OCI-LY1 (cell line): ENCODE measurements around the gene SMPD1.

Experiments
- H2AFZ ChIP-seq: fragments of 200-600 bp; sonication (generic), shearing (Covaris generic); 2 replicates; pipeline ENCODE4 v1.6.0; 2014; ENCODE audit warnings: antibody characterized with exemption, mild to moderate bottlenecking, low read length
- H3F3A ChIP-seq: fragments of 200-600 bp; sonication (generic), shearing (Covaris generic); 2 replicates; pipeline ENCODE4 v1.6.0; 2014; ENCODE audit warnings: mild to moderate bottlenecking, antibody characterized with exemption, low read length, moderate library complexity; ENCODE audit not compliant: insufficient read depth
- H3K27ac ChIP-seq: fragments of 200-600 bp; sonication (generic); 2 replicates; pipeline ENCODE4 v1.5.1; 2014; ENCODE audit warnings: low read length, mixed run types, mild to moderate bottlenecking, low read depth; ENCODE audit not compliant: poor library complexity, severe bottlenecking
- H3K27me3 ChIP-seq: fragments of 200-600 bp; sonication (generic); 2 replicates; pipeline ENCODE4 v1.6.0; 2014; ENCODE audit warnings: antibody characterized with exemption, mild to moderate bottlenecking, low read length, moderate library complexity; ENCODE audit not compliant: insufficient read depth
- H3K36me3 ChIP-seq: fragments of 200-600 bp; sonication (generic); 2 replicates; pipeline ENCODE4 v1.6.1; 2014; ENCODE audit warnings: mild to moderate bottlenecking, antibody characterized with exemption, low read length, moderate library complexity, mixed read lengths; ENCODE audit not compliant: insufficient read depth
- H3K4me1 ChIP-seq: fragments of 200-600 bp; sonication (generic); 2 replicates; pipeline ENCODE4 v1.5.1; 2014; ENCODE audit warnings: mild to moderate bottlenecking, low read length, moderate library complexity; ENCODE audit not compliant: insufficient read depth, severe bottlenecking
- H3K4me2 ChIP-seq: fragments of 200-600 bp; sonication (generic), shearing (Covaris generic); 2 replicates; pipeline ENCODE4 v1.6.1; 2014; ENCODE audit warnings: low read length
- H3K4me3 ChIP-seq: fragments of 200-600 bp; sonication (generic); 2 replicates; pipeline ENCODE4 v1.5.1; 2014; ENCODE audit warnings: low read length, low read depth, mild to moderate bottlenecking, mixed read lengths; ENCODE audit not compliant: poor library complexity, severe bottlenecking
- H3K79me2 ChIP-seq: fragments of 200-600 bp; shearing (Covaris generic); 2 replicates; pipeline ENCODE4 v1.6.1; 2016; ENCODE audit warnings: mixed run types, low read length, mixed read lengths; ENCODE audit not compliant: insufficient read depth
- H3K9ac ChIP-seq: fragments of 200-600 bp; sonication (generic), shearing (Covaris generic); 2 replicates; pipeline ENCODE4 v1.6.1; 2014; ENCODE audit warnings: mild to moderate bottlenecking, low read length, mixed read lengths
- H3K9me2 ChIP-seq: fragments of 200-600 bp; sonication (generic), shearing (Covaris generic); 2 replicates; pipeline ENCODE4 v1.6.1; 2014; ENCODE audit warnings: low read depth, mild to moderate bottlenecking, low read length, mixed read lengths
- H3K9me3 ChIP-seq: fragments of 200-600 bp; shearing (Covaris generic); 2 replicates; pipeline ENCODE4 v1.6.1; 2014; ENCODE audit warnings: low read length, mixed read lengths
- H4K20me1 ChIP-seq: fragments of 200-600 bp; sonication (generic), shearing (Covaris generic); 2 replicates; pipeline ENCODE4 v1.6.0; 2016; ENCODE audit warnings: mild to moderate bottlenecking, low read length; ENCODE audit not compliant: insufficient read depth
- CTCF ChIP-seq: fragments of 200-600 bp; sonication (generic), shearing (Covaris generic); IDR thresholded peaks from 2 replicates; pipeline ENCODE4 v1.5.1; 2017; ENCODE audit warnings: mild to moderate bottlenecking, antibody characterized with exemption, low read length, moderate library complexity, mixed read lengths
- EZH2 ChIP-seq: fragments of 200-600 bp; sonication (generic), shearing (Covaris generic); IDR thresholded peaks from 2 replicates; pipeline ENCODE4 v1.8.0; 2017; ENCODE audit warnings: borderline replicate concordance, mixed run types, mild to moderate bottlenecking, antibody characterized with exemption, low read length, moderate library complexity, mixed read lengths

Gene SMPD1

GRCh38 chr11:6360183-6360582 lies 30.1 kb upstream of the SMPD1 start:
- Histone ChIP-seq H3K4me2 (no peak overlapping the region), H4K20me1 (no peaks in the 10 kb centered on the region), H3K9ac (no peak overlapping the region), H3K27ac (no peak overlapping the region), H3K36me3 (no peaks in the 10 kb centered on the region), H3K4me3 (no peak overlapping the region), H3K9me3 (no peaks in the 10 kb centered on the region), H2AFZ (no peak overlapping the region), H3K4me1 (no peaks in the 10 kb centered on the region), H3K9me2 (no peaks in the 10 kb centered on the region), H3K79me2 (no peaks in the 10 kb centered on the region), H3F3A (no peaks in the 10 kb centered on the region), H3K27me3 (no peaks in the 10 kb centered on the region)
- TF ChIP-seq CTCF (no peak), EZH2 (no peak)

- H4K20me1 ChIP-seq = no peaks in the 10 kb centered on the region
- H3K27me3 ChIP-seq = no peaks in the 10 kb centered on the region
- H3K79me2 ChIP-seq = no peaks in the 10 kb centered on the region
- no peaks in the 10 kb centered on the region for H3F3A ChIP-seq
- no peak overlapping the region for H3K27ac ChIP-seq
- no peaks in the 10 kb centered on the region for H3K4me1 ChIP-seq
- no peak overlapping the region for H3K4me3 ChIP-seq
- no peaks in the 10 kb centered on the region for H3K9me2 ChIP-seq
- H3K36me3 ChIP-seq = no peaks in the 10 kb centered on the region
- TF ChIP-seq EZH2 (no peak), CTCF (no peak)
- no peak overlapping the region for H3K9ac ChIP-seq
- no peaks in the 10 kb centered on the region for H3K9me3 ChIP-seq
- H3K4me2 ChIP-seq = no peak overlapping the region
- H2AFZ ChIP-seq = no peak overlapping the region
These were observed 27.9 kb upstream of the SMPD1 start for GRCh38 chr11:6362185-6362872.

GRCh38 chr11:6362873-6363678 lies 27.2 kb upstream of the SMPD1 start:
- Histone ChIP-seq H3K27ac (no peak overlapping the region), H2AFZ (no peak overlapping the region), H3K36me3 (no peaks in the 10 kb centered on the region)

More at GRCh38 chr11:6362873-6363678, 27.2 kb upstream of the SMPD1 start:
- no peaks in the 10 kb centered on the region for H3K9me2 ChIP-seq
- peak; percentile 74 for TF ChIP-seq CTCF
- no peak for TF ChIP-seq EZH2
- H4K20me1 ChIP-seq = no peaks in the 10 kb centered on the region
- no peak overlapping the region for H3K9ac ChIP-seq
- no peaks in the 10 kb centered on the region for H3K4me1 ChIP-seq
- no peaks in the 10 kb centered on the region for H3K79me2 ChIP-seq
- no peaks in the 10 kb centered on the region for H3K9me3 ChIP-seq
- H3F3A ChIP-seq = no peaks in the 10 kb centered on the region
- H3K27me3 ChIP-seq = no peaks in the 10 kb centered on the region
- H3K4me3 ChIP-seq = no peak overlapping the region
- no peak overlapping the region for H3K4me2 ChIP-seq
